Neural cell (in vitro differentiated cells): ENCODE results near the gene MLEC. TPM values are rescaled to one million over a fixed set of nuclear protein-coding genes. Genes with fewer than 3 reads are reported as not detected.

Experiments used
- H2AFZ ChIP-seq: fragments of 200-600, 300-800 bp; sonication (generic), shearing (Covaris generic); 2 replicates; pipeline ENCODE4 v1.6.0; 2014; ENCODE audit warnings: low read depth, mild to moderate bottlenecking, antibody characterized with exemption, low read length, moderate library complexity
- H3F3A ChIP-seq: fragments of 200-600 bp; shearing (Covaris generic); 2 replicates; pipeline ENCODE4 v1.6.1; 2016; ENCODE audit warnings: mild to moderate bottlenecking, moderate library complexity, mixed read lengths, antibody characterized with exemption, low read length; ENCODE audit not compliant: insufficient read depth, poor library complexity, severe bottlenecking
- H3K27ac ChIP-seq: fragments of 200-600, 300-800 bp; sonication (generic), shearing (Covaris generic); 2 replicates; pipeline ENCODE4 v1.5.1; 2014; ENCODE audit warnings: mild to moderate bottlenecking, low read length, moderate library complexity
- H3K27me3 ChIP-seq: fragments of 300-800, 200-600 bp; sonication (generic), shearing (Covaris generic); 2 replicates; pipeline ENCODE4 v1.6.0; 2014; ENCODE audit warnings: mild to moderate bottlenecking, low read depth, low read length, moderate library complexity; ENCODE audit not compliant: insufficient read depth
- H3K36me3 ChIP-seq: fragments of 300-800, 200-600 bp; sonication (generic), shearing (Covaris generic); 2 replicates; pipeline ENCODE4 v1.5.1; 2014; ENCODE audit warnings: mild to moderate bottlenecking, antibody characterized with exemption, low read length, moderate library complexity; ENCODE audit not compliant: insufficient read depth
- H3K4me2 ChIP-seq: fragments of 300-800, 200-600 bp; sonication (generic), shearing (Covaris generic); 2 replicates; pipeline ENCODE4 v1.6.0; 2014; ENCODE audit warnings: mild to moderate bottlenecking, low read length
- H3K4me3 ChIP-seq: fragments of 300-800, 200-600 bp; sonication (generic), shearing (Covaris generic); 2 replicates; pipeline ENCODE4 v1.5.1; 2014; ENCODE audit warnings: mild to moderate bottlenecking, low read length, moderate library complexity
- H3K79me2 ChIP-seq: fragments of 200-600 bp; shearing (Covaris generic); replicated peaks from 2 replicates; pipeline ENCODE4 v1.6.0; 2014; ENCODE audit warnings: mild to moderate bottlenecking, low read length, moderate library complexity; ENCODE audit not compliant: insufficient read depth
- H3K9ac ChIP-seq: fragments of 300-800, 200-600 bp; sonication (generic), shearing (Covaris generic); 2 replicates; pipeline ENCODE4 v1.6.1; 2016; ENCODE audit warnings: mild to moderate bottlenecking, low read length, mixed read lengths
- H3K9me2 ChIP-seq: fragments of 200-600 bp; shearing (Covaris generic); 2 replicates; pipeline ENCODE4 v1.6.1; 2016; ENCODE audit warnings: mild to moderate bottlenecking, low read length, mixed read lengths; ENCODE audit not compliant: insufficient read depth
- H3K9me3 ChIP-seq: fragments of 200-600, 300-800 bp; sonication (generic), shearing (Covaris generic); 2 replicates; pipeline ENCODE4 v1.6.1; 2016; ENCODE audit warnings: mild to moderate bottlenecking, mixed run types, low read length, moderate library complexity, mixed read lengths
- H4K20me1 ChIP-seq: fragments of 200-600 bp; shearing (Covaris generic); 2 replicates; pipeline ENCODE4 v1.6.1; 2016; ENCODE audit warnings: mild to moderate bottlenecking, mixed run types; ENCODE audit not compliant: insufficient read depth
- CTCF ChIP-seq: fragments of 450-650 bp; IDR thresholded peaks from 2 replicates; pipeline ENCODE4 v1.5.1; 2014; ENCODE audit warnings: antibody characterized with exemption, mild to moderate bottlenecking, moderate library complexity; ENCODE audit not compliant: poor library complexity, severe bottlenecking
- EP300 ChIP-seq: fragments of 450-650 bp; conservative IDR thresholded peaks from 2 replicates; pipeline ENCODE4 v1.6.1; 2014; ENCODE audit warnings: antibody characterized with exemption, mild to moderate bottlenecking, moderate library complexity; ENCODE audit not compliant: poor library complexity, severe bottlenecking
- EZH2 ChIP-seq: fragments of 200-600, 300-800 bp; shearing (Covaris generic), sonication (generic); IDR thresholded peaks from 2 replicates; pipeline ENCODE4 v1.6.1; 2014; ENCODE audit warnings: antibody characterized with exemption, low read length, borderline replicate concordance, mild to moderate bottlenecking; ENCODE audit not compliant: insufficient read depth, poor library complexity, severe bottlenecking
- MXI1 ChIP-seq: fragments of 450-650 bp; conservative IDR thresholded peaks from 2 replicates; pipeline ENCODE4 v1.6.1; 2014; ENCODE audit warnings: antibody characterized with exemption, mild to moderate bottlenecking; ENCODE audit not compliant: poor library complexity, severe bottlenecking
- POLR2AphosphoS5 ChIP-seq: IDR thresholded peaks from 2 replicates; pipeline ENCODE4 v1.6.1; 2012
- RAD21 ChIP-seq: fragments of 450-650 bp; conservative IDR thresholded peaks from 2 replicates; pipeline ENCODE4 v1.6.1; 2014; ENCODE audit warnings: antibody characterized with exemption, mild to moderate bottlenecking, moderate library complexity
- SMC3 ChIP-seq: fragments of 450-650 bp; conservative IDR thresholded peaks from 2 replicates; pipeline ENCODE4 v1.6.1; 2014; ENCODE audit warnings: antibody characterized with exemption, mild to moderate bottlenecking, moderate library complexity; ENCODE audit not compliant: poor library complexity
- TAF1 ChIP-seq: IDR thresholded peaks from 2 replicates; pipeline ENCODE4 v1.6.1; 2012; ENCODE audit warnings: low read depth
- polyA plus RNA-seq: library from polyadenylated mRNA; depleted of rRNA; stranded (reverse); fragments of >200 nt; gene quantifications from 2 replicates; pipeline ENCODE4 v1.2.3, GENCODE V29; 2014
- TF ChIP-seq, protein P1 (sequence below): IDR thresholded peaks from 2 replicates; pipeline ENCODE4 v1.6.1; 2012; ENCODE audit warnings: borderline replicate concordance

The MLEC gene
- polyA plus RNA-seq, 1 donor from 2014 or later = 33.2 TPM

- Histone ChIP-seq H3K9me3 (no peaks in the 10 kb centered on the region), H3K4me2 (no peak overlapping the region), H3K27ac (no peak overlapping the region), H3K27me3 (no peaks in the 10 kb centered on the region), H3K36me3 (no peaks in the 10 kb centered on the region), H4K20me1 (no peaks in the 10 kb centered on the region), H3K79me2 (no peaks in the 10 kb centered on the region), H2AFZ (no peak overlapping the region), H3F3A (no peaks in the 10 kb centered on the region), H3K9me2 (no peaks in the 10 kb centered on the region), H3K9ac (no peak overlapping the region), H3K4me3 (no peak overlapping the region)
- TF ChIP-seq SMC3 (no peak), EP300 (no peak), CTCF (no peak), MXI1 (no peak), RAD21 (no peak), TAF1 (no peak), EZH2 (no peak), POLR2AphosphoS5 (no peak)
- TF ChIP-seq, protein P1, sequence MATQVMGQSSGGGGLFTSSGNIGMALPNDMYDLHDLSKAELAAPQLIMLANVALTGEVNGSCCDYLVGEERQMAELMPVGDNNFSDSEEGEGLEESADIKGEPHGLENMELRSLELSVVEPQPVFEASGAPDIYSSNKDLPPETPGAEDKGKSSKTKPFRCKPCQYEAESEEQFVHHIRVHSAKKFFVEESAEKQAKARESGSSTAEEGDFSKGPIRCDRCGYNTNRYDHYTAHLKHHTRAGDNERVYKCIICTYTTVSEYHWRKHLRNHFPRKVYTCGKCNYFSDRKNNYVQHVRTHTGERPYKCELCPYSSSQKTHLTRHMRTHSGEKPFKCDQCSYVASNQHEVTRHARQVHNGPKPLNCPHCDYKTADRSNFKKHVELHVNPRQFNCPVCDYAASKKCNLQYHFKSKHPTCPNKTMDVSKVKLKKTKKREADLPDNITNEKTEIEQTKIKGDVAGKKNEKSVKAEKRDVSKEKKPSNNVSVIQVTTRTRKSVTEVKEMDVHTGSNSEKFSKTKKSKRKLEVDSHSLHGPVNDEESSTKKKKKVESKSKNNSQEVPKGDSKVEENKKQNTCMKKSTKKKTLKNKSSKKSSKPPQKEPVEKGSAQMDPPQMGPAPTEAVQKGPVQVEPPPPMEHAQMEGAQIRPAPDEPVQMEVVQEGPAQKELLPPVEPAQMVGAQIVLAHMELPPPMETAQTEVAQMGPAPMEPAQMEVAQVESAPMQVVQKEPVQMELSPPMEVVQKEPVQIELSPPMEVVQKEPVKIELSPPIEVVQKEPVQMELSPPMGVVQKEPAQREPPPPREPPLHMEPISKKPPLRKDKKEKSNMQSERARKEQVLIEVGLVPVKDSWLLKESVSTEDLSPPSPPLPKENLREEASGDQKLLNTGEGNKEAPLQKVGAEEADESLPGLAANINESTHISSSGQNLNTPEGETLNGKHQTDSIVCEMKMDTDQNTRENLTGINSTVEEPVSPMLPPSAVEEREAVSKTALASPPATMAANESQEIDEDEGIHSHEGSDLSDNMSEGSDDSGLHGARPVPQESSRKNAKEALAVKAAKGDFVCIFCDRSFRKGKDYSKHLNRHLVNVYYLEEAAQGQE = no peak
Measured at GRCh38 chr12:120735181-120735580, 48.2 kb downstream of the MLEC start.

- Histone ChIP-seq H3K27ac (no peak overlapping the region), H3K4me2 (no peak overlapping the region), H3K9me3 (no peaks in the 10 kb centered on the region), H3K9ac (no peak overlapping the region), H2AFZ (no peak overlapping the region), H3K36me3 (no peaks in the 10 kb centered on the region), H4K20me1 (no peaks in the 10 kb centered on the region), H3F3A (no peaks in the 10 kb centered on the region), H3K4me3 (no peak overlapping the region), H3K79me2 (no peaks in the 10 kb centered on the region), H3K9me2 (no peaks in the 10 kb centered on the region), H3K27me3 (no peaks in the 10 kb centered on the region)
- TF ChIP-seq SMC3 (no peak), POLR2AphosphoS5 (no peak), RAD21 (no peak), EP300 (no peak), TAF1 (no peak), MXI1 (no peak), CTCF (no peak), EZH2 (no peak)
- TF ChIP-seq, protein P1 = no peak
Measured at GRCh38 chr12:120736404-120737331, 49.7 kb downstream of the MLEC start.
